HepG2 (cell line): ENCODE measurements around the gene CCDC85C. TPM values are rescaled to one million over a fixed set of nuclear protein-coding genes. Genes with fewer than 3 reads are reported as not detected.

Experiments used
- AGO2 ChIP-seq: fragments of 200-400 bp; formaldehyde crosslinking; optimal IDR thresholded peaks from 2 replicates; pipeline ENCODE3; 2017; ENCODE audit warnings: mild to moderate bottlenecking, low read depth, low read length, moderate library complexity
- CREM ChIP-seq, 2 experiments: sonication (generic) in 1 of 2; formaldehyde crosslinking in 1 of 2; IDR thresholded peaks; 2 replicates each; pipeline versions ENCODE4 v1.4.0 to v1.6.1; 2016 to 2020; ENCODE audit warnings: antibody characterized with exemption in 1 of 2, mild to moderate bottlenecking in 1 of 2, missing genetic modification reagents in 1 of 2
- DPF2 ChIP-seq: sonication (generic); formaldehyde crosslinking; IDR thresholded peaks from 2 replicates; pipeline ENCODE4 v1.4.0; 2020; ENCODE audit warnings: mild to moderate bottlenecking, low read depth, missing genetic modification reagents, borderline replicate concordance
- FOSL1 ChIP-seq: sonication (generic); formaldehyde crosslinking; IDR thresholded peaks from 2 replicates; pipeline ENCODE4 v1.9.0; 2021; ENCODE audit warnings: missing genetic modification reagents, borderline replicate concordance
- GZF1 ChIP-seq: sonication (generic); formaldehyde crosslinking; IDR thresholded peaks from 2 replicates; pipeline ENCODE4 v1.5.1; 2020; ENCODE audit warnings: mild to moderate bottlenecking, missing genetic modification reagents
- KDM2A ChIP-seq: sonication (generic); formaldehyde crosslinking; IDR thresholded peaks from 2 replicates; pipeline ENCODE4 v1.4.0; 2020; ENCODE audit warnings: low read depth, missing genetic modification reagents, borderline replicate concordance
- KLF13 ChIP-seq: sonication (generic); formaldehyde crosslinking; IDR thresholded peaks from 2 replicates; pipeline ENCODE4 v1.4.0; 2020; ENCODE audit warnings: mild to moderate bottlenecking, missing genetic modification reagents
- NPAS2 ChIP-seq: sonication (generic); formaldehyde crosslinking; IDR thresholded peaks from 2 replicates; pipeline ENCODE4 v1.8.0; 2022; ENCODE audit warnings: mild to moderate bottlenecking, missing genetic modification reagents, borderline replicate concordance
- PLRG1 ChIP-seq: fragments of 450-650 bp; conservative IDR thresholded peaks from 2 replicates; pipeline ENCODE4 v1.6.1; 2016
- TAF1 ChIP-seq: sonication (generic); formaldehyde crosslinking; IDR thresholded peaks from 2 replicates; pipeline ENCODE4 v1.4.0; 2020; ENCODE audit warnings: missing genetic modification reagents
- ZNF292 ChIP-seq: sonication (generic); formaldehyde crosslinking; IDR thresholded peaks from 2 replicates; pipeline ENCODE4 v1.8.1; 2022; ENCODE audit warnings: mild to moderate bottlenecking, low read depth, missing genetic modification reagents, borderline replicate concordance
- ZNF451 ChIP-seq: sonication (generic); formaldehyde crosslinking; IDR thresholded peaks from 2 replicates; pipeline ENCODE4 v1.5.0; 2020; ENCODE audit warnings: mild to moderate bottlenecking, missing genetic modification reagents
- ZZZ3 ChIP-seq: sonication (generic); formaldehyde crosslinking; IDR thresholded peaks from 2 replicates; pipeline ENCODE4 v1.4.0; 2020; ENCODE audit warnings: missing genetic modification reagents, mild to moderate bottlenecking, borderline replicate concordance
- polyA plus RNA-seq, 8 experiments: library from polyadenylated mRNA; depleted of rRNA in 3 of 8; stranded (reverse) in 7 of 8; unstranded in 1 of 8; fragments of >200 nt; fragmentation: Illumina TruSeq in 4 of 8; extraction: Trizol in 4 of 8; gene quantifications; 2 replicates each; pipeline versions ENCODE4 v1.2.1 to v1.2.3, GENCODE V29; 2011 to 2016; ENCODE audit warnings: low read depth in 4 of 8, missing spikeins in 1 of 8, mixed read lengths in 1 of 8; ENCODE audit not compliant: insufficient read depth in 1 of 8
- total RNA-seq, 5 experiments: library from RNA; depleted of rRNA; stranded (reverse); fragments of >200 nt; fragmentation: Illumina TruSeq; extraction: Trizol; gene quantifications; 2 replicates each; pipeline ENCODE4 v1.2.3, GENCODE V29; 2016; ENCODE audit warnings: low read depth in 1 of 5
- TF ChIP-seq, protein P1 (sequence below): sonication (generic); formaldehyde crosslinking; IDR thresholded peaks from 2 replicates; pipeline ENCODE4 v1.4.0; 2020; ENCODE audit warnings: missing genetic modification reagents, mild to moderate bottlenecking, borderline replicate concordance
- TF ChIP-seq, protein P2 (sequence below): sonication (generic); formaldehyde crosslinking; IDR thresholded peaks from 2 replicates; pipeline ENCODE4 v1.5.1; 2020; ENCODE audit warnings: mild to moderate bottlenecking, missing genetic modification reagents, moderate library complexity
- TF ChIP-seq, protein P3 (sequence below), 2 experiments: sonication (generic) in 1 of 2; formaldehyde crosslinking in 1 of 2; IDR thresholded peaks; 2 replicates each; pipeline versions ENCODE4 v1.4.0 to v1.6.1; 2018 to 2020; ENCODE audit warnings: missing genetic modification reagents in 2 of 2, borderline replicate concordance in 1 of 2, low read depth in 1 of 2, mild to moderate bottlenecking in 1 of 2, missing biosample characterization in 1 of 2
- TF ChIP-seq, protein P4 (sequence below): sonication (generic); formaldehyde crosslinking; IDR thresholded peaks from 2 replicates; pipeline ENCODE4 v1.4.0; 2020; ENCODE audit warnings: low read depth, missing genetic modification reagents

The CCDC85C gene
- total and polyA plus RNA-seq, 2 of the 13 experiments (the other 11 are each of a cell fraction or from before 2014, with no cell fraction given), result 18.8 to 43.8 TPM

- TF ChIP-seq, protein P1, sequence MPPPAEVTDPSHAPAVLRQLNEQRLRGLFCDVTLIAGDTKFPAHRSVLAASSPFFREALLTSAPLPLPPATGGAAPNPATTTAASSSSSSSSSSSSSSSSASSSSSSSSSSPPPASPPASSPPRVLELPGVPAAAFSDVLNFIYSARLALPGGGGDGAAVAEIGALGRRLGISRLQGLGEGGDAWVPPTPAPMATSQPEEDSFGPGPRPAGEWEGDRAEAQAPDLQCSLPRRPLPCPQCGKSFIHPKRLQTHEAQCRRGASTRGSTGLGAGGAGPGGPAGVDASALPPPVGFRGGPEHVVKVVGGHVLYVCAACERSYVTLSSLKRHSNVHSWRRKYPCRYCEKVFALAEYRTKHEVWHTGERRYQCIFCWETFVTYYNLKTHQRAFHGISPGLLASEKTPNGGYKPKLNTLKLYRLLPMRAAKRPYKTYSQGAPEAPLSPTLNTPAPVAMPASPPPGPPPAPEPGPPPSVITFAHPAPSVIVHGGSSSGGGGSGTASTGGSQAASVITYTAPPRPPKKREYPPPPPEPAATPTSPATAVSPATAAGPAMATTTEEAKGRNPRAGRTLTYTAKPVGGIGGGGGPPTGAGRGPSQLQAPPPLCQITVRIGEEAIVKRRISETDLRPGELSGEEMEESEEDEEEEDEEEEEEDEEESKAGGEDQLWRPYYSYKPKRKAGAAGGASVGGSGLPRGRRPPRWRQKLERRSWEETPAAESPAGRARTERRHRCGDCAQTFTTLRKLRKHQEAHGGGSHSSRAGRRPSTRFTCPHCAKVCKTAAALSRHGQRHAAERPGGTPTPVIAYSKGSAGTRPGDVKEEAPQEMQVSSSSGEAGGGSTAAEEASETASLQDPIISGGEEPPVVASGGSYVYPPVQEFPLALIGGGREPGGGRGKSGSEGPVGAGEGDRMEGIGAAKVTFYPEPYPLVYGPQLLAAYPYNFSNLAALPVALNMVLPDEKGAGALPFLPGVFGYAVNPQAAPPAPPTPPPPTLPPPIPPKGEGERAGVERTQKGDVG (CRISPR knock-in tag), result no peak
- no peak for TF ChIP-seq KDM2A (CRISPR knock-in tag)
- TF ChIP-seq NPAS2, result no peak
- TF ChIP-seq ZZZ3 (CRISPR knock-in tag), result no peak
- TF ChIP-seq TAF1 (CRISPR knock-in tag), result no peak
- TF ChIP-seq FOSL1 (CRISPR knock-in tag), result no peak
- TF ChIP-seq, protein P2, sequence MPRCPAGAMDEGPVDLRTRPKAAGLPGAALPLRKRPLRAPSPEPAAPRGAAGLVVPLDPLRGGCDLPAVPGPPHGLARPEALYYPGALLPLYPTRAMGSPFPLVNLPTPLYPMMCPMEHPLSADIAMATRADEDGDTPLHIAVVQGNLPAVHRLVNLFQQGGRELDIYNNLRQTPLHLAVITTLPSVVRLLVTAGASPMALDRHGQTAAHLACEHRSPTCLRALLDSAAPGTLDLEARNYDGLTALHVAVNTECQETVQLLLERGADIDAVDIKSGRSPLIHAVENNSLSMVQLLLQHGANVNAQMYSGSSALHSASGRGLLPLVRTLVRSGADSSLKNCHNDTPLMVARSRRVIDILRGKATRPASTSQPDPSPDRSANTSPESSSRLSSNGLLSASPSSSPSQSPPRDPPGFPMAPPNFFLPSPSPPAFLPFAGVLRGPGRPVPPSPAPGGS (CRISPR knock-in tag), result no peak
- no peak for TF ChIP-seq PLRG1
- no peak for TF ChIP-seq ZNF292 (CRISPR knock-in tag)
- no peak for TF ChIP-seq ZNF451 (CRISPR knock-in tag)
- no peak for TF ChIP-seq GZF1 (CRISPR knock-in tag)
- TF ChIP-seq AGO2, result no peak
- TF ChIP-seq KLF13 (CRISPR knock-in tag), result no peak
- TF ChIP-seq DPF2 (CRISPR knock-in tag), result 0 out of 2 replicates have a peak, but pooled peaks have one; percentile 39
- TF ChIP-seq, protein P3, sequence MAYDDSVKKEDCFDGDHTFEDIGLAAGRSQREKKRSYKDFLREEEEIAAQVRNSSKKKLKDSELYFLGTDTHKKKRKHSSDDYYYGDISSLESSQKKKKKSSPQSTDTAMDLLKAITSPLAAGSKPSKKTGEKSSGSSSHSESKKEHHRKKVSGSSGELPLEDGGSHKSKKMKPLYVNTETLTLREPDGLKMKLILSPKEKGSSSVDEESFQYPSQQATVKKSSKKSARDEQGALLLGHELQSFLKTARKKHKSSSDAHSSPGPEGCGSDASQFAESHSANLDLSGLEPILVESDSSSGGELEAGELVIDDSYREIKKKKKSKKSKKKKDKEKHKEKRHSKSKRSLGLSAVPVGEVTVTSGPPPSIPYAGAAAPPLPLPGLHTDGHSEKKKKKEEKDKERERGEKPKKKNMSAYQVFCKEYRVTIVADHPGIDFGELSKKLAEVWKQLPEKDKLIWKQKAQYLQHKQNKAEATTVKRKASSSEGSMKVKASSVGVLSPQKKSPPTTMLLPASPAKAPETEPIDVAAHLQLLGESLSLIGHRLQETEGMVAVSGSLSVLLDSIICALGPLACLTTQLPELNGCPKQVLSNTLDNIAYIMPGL (CRISPR knock-in tag; IDR thresholded peaks at IDR 0.05; ENCODE audit: borderline replicate concordance in 1 of 2, low read depth in 1 of 2), result no peak
- TF ChIP-seq CREM (IDR thresholded peaks at IDR 0.05), result no peak
- TF ChIP-seq CREM (CRISPR knock-in tag; IDR thresholded peaks at IDR 0.05), result no peak
- TF ChIP-seq, protein P4, sequence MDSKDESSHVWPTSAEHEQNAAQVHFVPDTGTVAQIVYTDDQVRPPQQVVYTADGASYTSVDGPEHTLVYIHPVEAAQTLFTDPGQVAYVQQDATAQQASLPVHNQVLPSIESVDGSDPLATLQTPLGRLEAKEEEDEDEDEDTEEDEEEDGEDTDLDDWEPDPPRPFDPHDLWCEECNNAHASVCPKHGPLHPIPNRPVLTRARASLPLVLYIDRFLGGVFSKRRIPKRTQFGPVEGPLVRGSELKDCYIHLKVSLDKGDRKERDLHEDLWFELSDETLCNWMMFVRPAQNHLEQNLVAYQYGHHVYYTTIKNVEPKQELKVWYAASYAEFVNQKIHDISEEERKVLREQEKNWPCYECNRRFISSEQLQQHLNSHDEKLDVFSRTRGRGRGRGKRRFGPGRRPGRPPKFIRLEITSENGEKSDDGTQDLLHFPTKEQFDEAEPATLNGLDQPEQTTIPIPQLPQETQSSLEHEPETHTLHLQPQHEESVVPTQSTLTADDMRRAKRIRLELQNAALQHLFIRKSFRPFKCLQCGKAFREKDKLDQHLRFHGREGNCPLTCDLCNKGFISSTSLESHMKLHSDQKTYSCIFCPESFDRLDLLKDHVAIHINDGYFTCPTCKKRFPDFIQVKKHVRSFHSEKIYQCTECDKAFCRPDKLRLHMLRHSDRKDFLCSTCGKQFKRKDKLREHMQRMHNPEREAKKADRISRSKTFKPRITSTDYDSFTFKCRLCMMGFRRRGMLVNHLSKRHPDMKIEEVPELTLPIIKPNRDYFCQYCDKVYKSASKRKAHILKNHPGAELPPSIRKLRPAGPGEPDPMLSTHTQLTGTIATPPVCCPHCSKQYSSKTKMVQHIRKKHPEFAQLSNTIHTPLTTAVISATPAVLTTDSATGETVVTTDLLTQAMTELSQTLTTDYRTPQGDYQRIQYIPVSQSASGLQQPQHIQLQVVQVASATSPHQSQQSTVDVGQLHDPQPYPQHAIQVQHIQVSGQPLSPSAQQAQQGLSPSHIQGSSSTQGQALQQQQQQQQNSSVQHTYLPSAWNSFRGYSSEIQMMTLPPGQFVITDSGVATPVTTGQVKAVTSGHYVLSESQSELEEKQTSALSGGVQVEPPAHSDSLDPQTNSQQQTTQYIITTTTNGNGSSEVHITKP, result no peak
Observed at GRCh38 chr14:99586054-99586760, 17.8 kb downstream of the CCDC85C start (continued).
